Type B pancreatic cell (in vitro differentiated cells): ENCODE data around the gene DPYSL4. TPM values are rescaled to one million over a fixed set of nuclear protein-coding genes. Genes with fewer than 3 reads are reported as not detected.
"Not testable (repeated sequence)": the region's sequence is repeated elsewhere in the genome, so short reads cannot be mapped to it uniquely, and the experiment has no call there.

ENCODE experiments used
- DNase-seq: peaks from one replicate; pipeline ENCODE4 v3.0.0; 2021; ENCODE audit warnings: mixed read lengths; ENCODE audit not compliant: unreplicated experiment; ENCODE audit errors: extremely low spot score
- H3K27ac Mint-ChIP-seq: 2 replicates; pipeline ENCODE4 v1.8.0; 2021; ENCODE audit warnings: mild to moderate bottlenecking, mixed read lengths
- H3K27me3 Mint-ChIP-seq: 2 replicates; pipeline ENCODE4 v1.8.0; 2021; ENCODE audit warnings: mixed read lengths
- H3K36me3 Mint-ChIP-seq: 2 replicates; pipeline ENCODE4 v1.8.0; 2021; ENCODE audit warnings: mixed read lengths
- H3K4me1 Mint-ChIP-seq: one replicate; pipeline ENCODE4 v1.8.0; 2021; ENCODE audit warnings: mixed read lengths; ENCODE audit not compliant: unreplicated experiment
- H3K4me3 Mint-ChIP-seq: 2 replicates; pipeline ENCODE4 v1.8.0; 2021; ENCODE audit warnings: mild to moderate bottlenecking, mixed read lengths
- H3K9me3 Mint-ChIP-seq: 2 replicates; pipeline ENCODE4 v1.8.0; 2021; ENCODE audit warnings: mixed read lengths
- CTCF ChIP-seq: fragments of 200-600 bp; sonication (generic); conservative IDR thresholded peaks from 2 replicates; pipeline ENCODE4 v1.5.0; 2021; ENCODE audit warnings: antibody characterized with exemption, mild to moderate bottlenecking
- total RNA-seq: library from RNA; stranded (reverse); gene quantifications from 2 replicates; pipeline ENCODE4 v1.2.1, GENCODE V29; 2021; ENCODE audit warnings: low replicate concordance

The DPYSL4 gene
- total RNA-seq, 1 donor from 2014 or later, result 61.9 TPM

- TF ChIP-seq CTCF, result no peak
- no peak for DNase-seq
- no peaks in the 10 kb centered on the region for H3K4me1 Mint-ChIP-seq
- H3K27ac Mint-ChIP-seq, result no peak overlapping the region
- no peaks in the 10 kb centered on the region for H3K36me3 Mint-ChIP-seq
- H3K27me3 Mint-ChIP-seq, result peaks cover 5% of the 10 kb centered on the region
- H3K9me3 Mint-ChIP-seq, result no peaks in the 10 kb centered on the region
- H3K4me3 Mint-ChIP-seq, result no peak overlapping the region
Measured at GRCh38 chr10:132155723-132156381, 30.9 kb upstream of the DPYSL4 start.

GRCh38 chr10:132156382-132156781 is 30.4 kb upstream of the DPYSL4 start:
- H3K27me3 Mint-ChIP-seq, result peaks cover 5% of the 10 kb centered on the region
- TF ChIP-seq CTCF, result no peak
- no peak overlapping the region for H3K4me3 Mint-ChIP-seq
- DNase-seq, result no peak
- no peaks in the 10 kb centered on the region for H3K9me3 Mint-ChIP-seq
- H3K4me1 Mint-ChIP-seq, result no peaks in the 10 kb centered on the region
- no peak overlapping the region for H3K27ac Mint-ChIP-seq
- no peaks in the 10 kb centered on the region for H3K36me3 Mint-ChIP-seq

GRCh38 chr10:132157101-132157500 is 29.6 kb upstream of the DPYSL4 start:
- no peak for DNase-seq
- H3K9me3 Mint-ChIP-seq, result no peaks in the 10 kb centered on the region
- no peaks in the 10 kb centered on the region for H3K36me3 Mint-ChIP-seq
- no peak overlapping the region for H3K4me3 Mint-ChIP-seq
- H3K27ac Mint-ChIP-seq, result no peak overlapping the region
- H3K27me3 Mint-ChIP-seq, result peaks cover 6% of the 10 kb centered on the region
- no peak for TF ChIP-seq CTCF
- peaks cover 3% of the 10 kb centered on the region for H3K4me1 Mint-ChIP-seq

- H3K4me3 Mint-ChIP-seq, result no peak overlapping the region
- DNase-seq, result no peak
- H3K36me3 Mint-ChIP-seq, result no peaks in the 10 kb centered on the region
- H3K27me3 Mint-ChIP-seq, result peaks cover 9% of the 10 kb centered on the region
- no peaks in the 10 kb centered on the region for H3K9me3 Mint-ChIP-seq
- peaks cover 7% of the 10 kb centered on the region for H3K4me1 Mint-ChIP-seq
- H3K27ac Mint-ChIP-seq, result no peak overlapping the region
- TF ChIP-seq CTCF, result no peak
Measured at GRCh38 chr10:132158122-132158741, 28.5 kb upstream of the DPYSL4 start.

GRCh38 chr10:132158823-132159222 is 27.9 kb upstream of the DPYSL4 start:
- TF ChIP-seq CTCF, result no peak
- no peaks in the 10 kb centered on the region for H3K9me3 Mint-ChIP-seq
- no peaks in the 10 kb centered on the region for H3K36me3 Mint-ChIP-seq
- H3K27ac Mint-ChIP-seq, result no peak overlapping the region
- H3K27me3 Mint-ChIP-seq, result peaks cover 14% of the 10 kb centered on the region
- no peak for DNase-seq
- peaks cover 7% of the 10 kb centered on the region for H3K4me1 Mint-ChIP-seq
- no peak overlapping the region for H3K4me3 Mint-ChIP-seq

- H3K9me3 Mint-ChIP-seq, H3K27ac Mint-ChIP-seq, H3K4me1 Mint-ChIP-seq, H3K36me3 Mint-ChIP-seq, H3K4me3 Mint-ChIP-seq, DNase-seq: not testable (repeated sequence)
- peaks cover 17% of the 10 kb centered on the region for H3K27me3 Mint-ChIP-seq
Measured at GRCh38 chr10:132159302-132160230, 27.2 kb upstream of the DPYSL4 start.

GRCh38 chr10:132160231-132160630 is 26.5 kb upstream of the DPYSL4 start:
- not testable (repeated sequence) for H3K4me1 Mint-ChIP-seq, H3K27ac Mint-ChIP-seq, H3K36me3 Mint-ChIP-seq, H3K9me3 Mint-ChIP-seq, H3K4me3 Mint-ChIP-seq, DNase-seq
- peaks cover 19% of the 10 kb centered on the region for H3K27me3 Mint-ChIP-seq

GRCh38 chr10:132160834-132161622 is 25.7 kb upstream of the DPYSL4 start:
- DNase-seq, H3K4me1 Mint-ChIP-seq, H3K27ac Mint-ChIP-seq, H3K36me3 Mint-ChIP-seq, H3K9me3 Mint-ChIP-seq, H3K4me3 Mint-ChIP-seq: not testable (repeated sequence)
- peaks cover 19% of the 10 kb centered on the region for H3K27me3 Mint-ChIP-seq
